HFFc6 (cell line): ENCODE measurements around the gene BICRAL. TPM values are rescaled to one million over a fixed set of nuclear protein-coding genes. Genes with fewer than 3 reads are reported as not detected.

Experiments
- DNase-seq: peaks from one replicate; pipeline ENCODE4 v3.0.0-alpha.2; 2018
- H3K27ac Mint-ChIP-seq: 2 replicates; pipeline ENCODE4 v1.8.0; 2020; ENCODE audit warnings: mild to moderate bottlenecking, mixed read lengths
- H3K27me3 Mint-ChIP-seq: 2 replicates; pipeline ENCODE4 v1.8.0; 2021; ENCODE audit warnings: mild to moderate bottlenecking, moderate library complexity, mixed read lengths; ENCODE audit not compliant: insufficient read depth
- H3K36me3 Mint-ChIP-seq: 2 replicates; pipeline ENCODE4 v1.8.0; 2021; ENCODE audit warnings: low read depth, mixed read lengths
- H3K4me1 Mint-ChIP-seq: 2 replicates; pipeline ENCODE4 v1.8.0; 2020; ENCODE audit warnings: low read depth, mixed read lengths
- H3K4me3 Mint-ChIP-seq: 2 replicates; pipeline ENCODE4 v1.8.0; 2020; ENCODE audit warnings: mild to moderate bottlenecking, moderate library complexity, mixed read lengths
- H3K9me3 Mint-ChIP-seq: 2 replicates; pipeline ENCODE4 v1.8.0; 2020; ENCODE audit warnings: mild to moderate bottlenecking, mixed read lengths
- total RNA-seq, 6 experiments: library from RNA; stranded (reverse); fragmentation: NEBNext Ultra II Directional; extraction: Animal tissue kit (Norgen Biotek cat#: 25700); gene quantifications; 2 replicates in 1 of 6; 3 replicates in 5 of 6; pipeline ENCODE4 v1.2.3, GENCODE V29; 2021
- TF ChIP-seq, protein P1 (sequence below): fragments of 200-600 bp; sonication (generic); IDR thresholded peaks from 2 replicates; pipeline ENCODE4 v1.5.0; 2021; ENCODE audit warnings: antibody characterized with exemption, mild to moderate bottlenecking

Gene BICRAL
- total RNA-seq, 6 experiments from 2014 or later: 8.0 to 9.8 (median 9.4) TPM

DNA sequence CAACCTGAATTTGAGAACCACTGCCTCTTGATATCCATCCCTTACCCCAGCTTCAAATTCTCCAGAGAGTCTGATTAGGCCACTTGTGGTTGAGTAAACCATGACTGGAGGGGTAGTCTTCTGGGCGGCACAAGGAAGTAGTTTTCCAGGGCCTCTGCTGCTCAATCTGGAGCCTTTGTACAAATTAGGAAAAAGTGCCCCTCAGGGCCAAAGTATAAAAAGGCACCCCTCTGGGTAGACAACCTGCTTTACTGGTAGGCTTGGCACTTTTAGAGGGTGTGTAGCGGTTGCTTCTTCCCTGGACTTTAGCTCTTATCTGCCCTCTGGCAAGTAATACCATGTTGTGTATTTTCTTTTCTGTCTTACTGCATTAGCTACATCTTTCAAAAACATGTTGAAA is 64.7 kb downstream of the BICRAL start:
- Mint-ChIP-seq H3K36me3 (peaks cover 5% of the 10 kb centered on the region; the same call in 1 of the 2 replicates), H3K9me3 (no peaks in the 10 kb centered on the region)
- no peak for DNase-seq

DNA sequence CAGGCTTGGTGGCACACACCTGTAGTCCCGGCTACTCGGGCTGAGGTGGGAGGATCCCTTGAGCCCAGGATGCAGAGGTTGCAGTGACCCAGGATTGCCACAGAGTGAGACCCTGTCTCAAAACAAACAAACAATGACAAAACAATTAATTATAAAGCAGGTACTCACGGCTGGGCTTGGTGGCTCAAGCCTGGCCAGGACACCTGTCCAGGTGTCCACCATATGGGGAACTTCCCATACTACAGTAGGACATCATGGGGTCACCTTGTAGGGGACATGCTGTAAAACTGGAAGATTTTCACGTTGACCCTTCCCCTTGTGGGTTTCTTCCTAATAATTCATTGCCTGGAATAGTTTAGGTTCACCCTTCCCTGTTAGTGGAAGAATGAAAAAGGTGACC is 66.8 kb downstream of the BICRAL start:
- H3K27me3 Mint-ChIP-seq: peaks cover 1% of the 10 kb centered on the region; the same call in 1 of the 2 replicates
- no peak overlapping the region for H3K4me3 Mint-ChIP-seq
- no peak for DNase-seq
- TF ChIP-seq, protein P1, sequence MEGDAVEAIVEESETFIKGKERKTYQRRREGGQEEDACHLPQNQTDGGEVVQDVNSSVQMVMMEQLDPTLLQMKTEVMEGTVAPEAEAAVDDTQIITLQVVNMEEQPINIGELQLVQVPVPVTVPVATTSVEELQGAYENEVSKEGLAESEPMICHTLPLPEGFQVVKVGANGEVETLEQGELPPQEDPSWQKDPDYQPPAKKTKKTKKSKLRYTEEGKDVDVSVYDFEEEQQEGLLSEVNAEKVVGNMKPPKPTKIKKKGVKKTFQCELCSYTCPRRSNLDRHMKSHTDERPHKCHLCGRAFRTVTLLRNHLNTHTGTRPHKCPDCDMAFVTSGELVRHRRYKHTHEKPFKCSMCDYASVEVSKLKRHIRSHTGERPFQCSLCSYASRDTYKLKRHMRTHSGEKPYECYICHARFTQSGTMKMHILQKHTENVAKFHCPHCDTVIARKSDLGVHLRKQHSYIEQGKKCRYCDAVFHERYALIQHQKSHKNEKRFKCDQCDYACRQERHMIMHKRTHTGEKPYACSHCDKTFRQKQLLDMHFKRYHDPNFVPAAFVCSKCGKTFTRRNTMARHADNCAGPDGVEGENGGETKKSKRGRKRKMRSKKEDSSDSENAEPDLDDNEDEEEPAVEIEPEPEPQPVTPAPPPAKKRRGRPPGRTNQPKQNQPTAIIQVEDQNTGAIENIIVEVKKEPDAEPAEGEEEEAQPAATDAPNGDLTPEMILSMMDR: no peak
- peaks cover 6% of the 10 kb centered on the region for H3K4me1 Mint-ChIP-seq
- H3K9me3 Mint-ChIP-seq: no peaks in the 10 kb centered on the region
- peaks cover 6% of the 10 kb centered on the region; the same call in 1 of the 2 replicates for H3K36me3 Mint-ChIP-seq
- H3K27ac Mint-ChIP-seq: no peak overlapping the region

More for the DNA sequence above, 64.7 kb downstream of the BICRAL start:
- TF ChIP-seq, protein P1: no peak
- H3K4me1 Mint-ChIP-seq: peaks cover 6% of the 10 kb centered on the region
- H3K4me3 Mint-ChIP-seq: no peak overlapping the region
- H3K27me3 Mint-ChIP-seq: peaks cover 1% of the 10 kb centered on the region; the same call in 1 of the 2 replicates
- no peak overlapping the region for H3K27ac Mint-ChIP-seq

DNA sequence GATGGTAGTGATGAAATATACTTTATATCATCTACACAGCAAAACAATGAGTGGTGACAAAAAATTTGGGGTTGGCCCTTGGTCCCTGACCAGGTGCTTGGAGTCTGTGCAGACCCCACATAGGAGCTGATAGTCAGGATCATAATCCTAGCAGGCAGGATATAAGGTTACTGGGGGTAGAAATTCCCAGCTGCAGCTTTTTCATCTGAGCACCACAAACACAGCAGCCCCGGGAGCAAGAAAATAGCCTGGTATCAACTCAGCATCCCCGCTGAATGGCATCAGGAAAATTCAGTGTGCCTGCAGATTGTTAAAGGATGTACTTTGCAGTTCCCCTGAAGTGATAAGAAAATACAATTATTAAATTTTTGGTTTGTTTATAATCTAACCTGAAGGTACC is 69.7 kb downstream of the BICRAL start:
- Mint-ChIP-seq H3K36me3 (0 out of 2 replicates have a peak, but pooled peaks cover 9% of the 10 kb centered on the region), H3K4me1 (no peaks in the 10 kb centered on the region; the same call in 1 of the 2 replicates), H3K4me3 (no peak overlapping the region), H3K9me3 (no peaks in the 10 kb centered on the region), H3K27ac (peak overlapping the region; percentile 24), H3K27me3 (peaks cover 1% of the 10 kb centered on the region; the same call in 1 of the 2 replicates)
- TF ChIP-seq, protein P1: no peak
- DNase-seq: no peak

DNA sequence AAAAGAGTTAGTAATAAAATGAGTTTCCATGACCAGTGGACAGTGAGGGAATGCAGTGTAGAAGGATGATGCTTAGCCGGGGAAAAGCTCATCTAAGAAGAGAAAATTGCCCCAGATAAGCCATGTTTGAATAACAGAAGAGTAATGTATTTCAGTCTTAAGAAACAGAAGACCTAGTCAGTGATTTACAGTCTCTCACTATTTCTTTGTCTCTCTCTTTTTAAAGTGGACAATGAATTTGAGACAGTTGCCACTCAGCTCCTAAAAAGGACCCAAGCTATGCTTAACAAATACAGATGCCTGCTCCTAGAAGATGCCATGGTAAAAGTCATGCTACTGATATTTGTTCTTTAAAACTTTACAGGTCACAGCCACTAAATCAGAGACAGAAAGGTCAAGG is 78.2 kb downstream of the BICRAL start:
- Mint-ChIP-seq H3K9me3 (no peaks in the 10 kb centered on the region), H3K27ac (no peak overlapping the region), H3K27me3 (no peaks in the 10 kb centered on the region), H3K4me1 (0 out of 2 replicates have a peak, but pooled peaks cover 4% of the 10 kb centered on the region), H3K36me3 (peaks cover 10% of the 10 kb centered on the region), H3K4me3 (no peak overlapping the region)
- no peak for DNase-seq
- TF ChIP-seq, protein P1: no peak

DNA sequence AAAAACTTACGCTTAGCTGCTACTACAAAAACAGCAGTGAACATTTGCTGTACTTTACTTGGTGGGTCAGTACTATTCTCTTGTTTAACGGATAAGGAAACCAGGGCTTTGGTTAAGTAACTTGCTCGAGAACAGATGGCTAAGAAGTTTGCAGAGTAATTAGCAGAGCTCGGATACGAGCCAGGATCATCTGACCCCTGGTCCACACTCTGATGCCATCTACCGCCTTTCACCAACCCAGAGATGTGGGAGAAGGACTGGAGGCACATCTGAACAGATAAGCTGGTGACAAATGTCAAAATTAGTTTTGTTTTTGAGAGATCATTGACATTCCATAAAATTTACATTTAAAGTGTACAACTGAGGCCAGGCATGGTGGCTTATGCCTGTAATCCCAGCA is 78.6 kb downstream of the BICRAL start:
- no peaks in the 10 kb centered on the region for H3K9me3 Mint-ChIP-seq
- no peak overlapping the region for H3K27ac Mint-ChIP-seq
- H3K4me3 Mint-ChIP-seq: no peak overlapping the region
- H3K27me3 Mint-ChIP-seq: no peaks in the 10 kb centered on the region
- 0 out of 2 replicates have a peak, but pooled peaks cover 4% of the 10 kb centered on the region for H3K4me1 Mint-ChIP-seq
- TF ChIP-seq, protein P1: no peak
- H3K36me3 Mint-ChIP-seq: peaks cover 10% of the 10 kb centered on the region
- no peak for DNase-seq
